AG08395 (cell line): ENCODE data around the gene UTF1.

Source experiments
- DNase-seq: peaks from one replicate; pipeline ENCODE4 v3.0.0; 2012; ENCODE audit warnings: mixed read lengths, low spot score

Gene UTF1

DNA sequence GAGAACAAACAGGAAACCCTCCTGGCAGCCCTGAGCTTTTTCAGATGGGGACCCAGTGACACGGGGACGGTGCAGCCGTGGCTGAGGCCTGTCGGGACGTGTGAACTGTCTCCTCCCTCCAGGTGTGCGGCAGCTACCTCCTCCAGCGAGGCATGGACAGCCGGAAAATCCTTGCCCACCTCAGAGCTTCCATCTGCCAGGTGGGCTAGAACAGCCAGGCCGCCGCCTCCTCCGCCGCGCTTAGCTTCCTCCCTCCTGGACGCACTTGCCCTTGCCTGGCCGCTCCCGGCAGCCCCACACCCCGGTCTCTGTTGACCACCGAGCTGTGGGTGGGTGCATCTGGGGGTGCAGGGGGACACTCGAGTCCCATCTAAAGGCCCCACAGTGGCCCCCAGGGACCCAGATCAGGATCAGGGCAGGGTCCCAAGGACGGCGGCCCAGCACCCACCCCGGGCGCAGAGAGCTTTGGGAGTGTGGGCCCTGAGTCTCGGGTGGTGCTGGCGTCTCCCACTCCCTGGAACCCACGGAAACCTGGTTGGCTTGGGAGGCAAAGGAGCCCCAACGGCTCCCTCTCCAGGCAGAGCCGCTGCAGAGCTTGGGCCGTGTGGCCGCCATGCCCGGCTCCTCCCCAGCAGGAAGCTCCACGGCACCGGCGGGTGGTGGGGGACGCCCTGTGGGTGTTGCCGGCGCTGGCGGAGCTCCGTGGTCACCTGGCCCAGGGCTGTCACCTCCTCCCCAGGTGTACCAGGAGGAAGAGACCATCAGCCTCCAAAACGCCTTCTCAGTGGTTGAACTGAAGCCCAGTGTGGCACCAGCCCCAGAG, 32.9 kb upstream of the UTF1 start:
- DNase-seq: no peak

DNA sequence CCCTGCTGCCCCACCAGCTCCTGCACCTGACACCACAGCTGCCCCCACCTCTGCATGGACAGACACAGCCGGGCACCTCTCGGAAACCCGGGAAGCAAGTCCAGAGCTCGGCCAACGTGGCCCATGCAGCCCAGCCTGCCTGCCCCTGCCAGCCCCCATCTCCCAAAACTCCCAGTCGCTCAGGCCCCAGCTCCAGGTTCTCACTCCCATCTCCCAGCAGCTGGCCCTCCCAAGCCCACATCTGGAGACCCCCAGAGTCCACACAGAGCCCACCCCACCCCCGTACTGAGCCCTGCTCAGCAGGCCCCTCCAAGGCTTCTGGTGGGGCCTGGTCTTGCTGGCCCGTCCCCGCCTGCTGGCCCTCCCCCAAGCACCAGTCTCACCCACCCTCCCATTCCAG, 32.2 kb upstream of the UTF1 start:
- no peak for DNase-seq

DNA sequence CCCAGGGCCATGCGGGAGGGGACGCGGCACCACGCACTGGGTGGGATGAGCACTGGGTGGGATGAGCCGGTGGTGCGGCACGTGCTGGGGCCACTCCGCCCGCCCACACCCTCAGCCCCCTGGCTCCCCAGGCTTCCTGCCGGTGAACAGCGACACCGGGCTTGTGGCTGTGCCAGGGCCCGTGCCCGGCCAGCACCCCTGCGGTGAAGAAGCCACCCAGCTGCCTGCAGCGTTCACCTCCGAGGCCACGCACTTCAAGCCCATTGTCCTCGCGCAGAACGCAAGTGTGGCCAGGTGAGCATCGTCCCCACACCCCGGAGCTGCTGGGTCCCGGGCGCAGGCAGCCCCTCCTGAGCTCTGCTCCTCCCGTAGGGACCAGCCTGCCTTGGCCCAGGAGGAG, 31.8 kb upstream of the UTF1 start:
- DNase-seq: no peak

DNA sequence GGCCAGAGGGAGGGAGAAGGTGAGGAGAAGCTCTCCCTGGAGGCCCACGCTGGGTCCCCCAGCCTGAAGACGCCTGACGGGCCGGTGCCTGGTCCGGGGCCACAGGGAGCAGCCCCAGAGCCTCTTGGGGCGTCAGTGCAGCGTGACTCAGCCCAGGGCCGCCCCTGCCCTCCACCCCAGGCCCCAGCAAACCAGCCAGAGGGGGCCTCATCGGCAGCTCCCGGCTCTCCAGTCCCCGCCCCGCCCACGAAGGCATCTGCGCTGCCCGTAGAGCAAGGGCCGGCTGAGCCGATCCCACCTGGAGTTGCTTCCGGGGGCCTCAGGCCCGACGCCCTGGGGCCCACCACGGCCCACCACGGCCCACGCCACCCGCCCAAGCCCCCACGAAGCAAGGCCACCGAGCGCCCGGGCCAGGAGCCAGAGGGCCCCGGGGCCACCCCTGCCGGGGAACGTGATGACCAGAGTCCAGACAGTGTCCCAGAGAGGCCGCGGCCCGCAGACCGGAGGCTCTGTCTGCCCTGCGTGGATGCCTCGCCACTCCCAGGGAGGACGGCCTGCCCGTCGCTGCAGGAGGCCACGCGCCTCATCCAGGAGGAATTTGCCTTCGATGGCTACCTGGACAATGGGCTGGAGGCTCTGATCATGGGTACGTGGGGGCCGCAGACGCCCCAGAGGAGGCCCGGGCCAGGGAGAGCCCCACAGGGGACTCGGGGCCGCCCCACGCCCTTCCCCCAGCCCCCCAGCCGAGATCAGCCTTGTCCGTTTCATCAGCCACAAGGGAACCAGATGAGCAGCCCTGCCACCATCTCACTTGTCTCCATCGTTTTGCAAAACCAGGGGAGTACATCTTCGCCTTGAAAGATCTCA, 31.2 kb upstream of the UTF1 start:
- no peak for DNase-seq

DNA sequence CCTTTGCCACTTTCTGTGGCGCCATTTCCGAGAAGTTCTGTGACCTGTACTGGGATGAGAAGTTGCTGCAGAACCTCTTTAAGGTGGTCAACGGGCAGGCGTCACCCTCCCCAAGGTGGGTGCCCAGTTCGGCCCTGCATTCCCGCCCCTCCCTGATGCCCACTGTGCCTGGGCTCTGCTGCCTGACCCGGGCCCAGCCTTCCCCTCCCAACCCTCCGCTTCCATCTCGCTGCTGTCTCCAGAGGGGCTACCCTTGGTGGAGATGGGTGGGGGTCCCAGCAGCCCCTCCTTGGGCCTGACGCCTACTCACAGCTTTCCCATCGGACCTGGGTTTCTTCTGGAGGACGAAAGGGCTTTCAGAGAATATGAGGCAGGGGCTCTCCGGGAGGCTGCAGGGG, 30.5 kb upstream of the UTF1 start:
- DNase-seq: no peak

DNA sequence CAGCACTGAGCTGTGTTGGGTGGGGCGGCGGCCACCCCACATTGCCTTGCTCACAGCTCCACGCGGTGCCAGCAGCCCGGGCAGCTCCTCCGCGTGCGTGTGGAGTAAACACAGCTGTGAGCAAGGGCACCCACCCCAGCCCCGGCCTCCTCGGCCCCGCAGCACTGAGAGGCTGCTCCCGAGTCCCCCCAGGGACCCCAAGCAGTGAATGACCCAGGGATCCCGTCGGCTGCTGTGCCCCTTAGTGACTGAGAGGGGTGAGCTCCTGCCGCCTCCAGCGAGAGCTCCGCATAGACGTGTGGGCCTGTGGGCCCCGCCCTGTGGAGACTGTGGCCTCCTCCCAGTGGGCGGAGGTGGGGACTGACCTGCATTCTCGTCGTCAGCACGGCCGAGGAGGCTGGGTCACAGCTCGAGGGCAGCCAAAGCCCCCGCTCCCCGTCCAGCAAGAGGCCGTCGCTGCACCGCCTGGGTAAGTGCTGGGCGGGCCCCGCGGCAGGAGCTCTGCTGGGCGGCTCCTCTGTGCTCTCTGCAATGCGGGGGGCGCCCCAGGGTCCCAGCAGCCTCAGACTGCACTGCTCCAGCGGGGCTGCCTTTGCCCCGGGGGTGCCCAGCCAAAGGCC, 29.9 kb upstream of the UTF1 start:
- DNase-seq: no peak

DNA sequence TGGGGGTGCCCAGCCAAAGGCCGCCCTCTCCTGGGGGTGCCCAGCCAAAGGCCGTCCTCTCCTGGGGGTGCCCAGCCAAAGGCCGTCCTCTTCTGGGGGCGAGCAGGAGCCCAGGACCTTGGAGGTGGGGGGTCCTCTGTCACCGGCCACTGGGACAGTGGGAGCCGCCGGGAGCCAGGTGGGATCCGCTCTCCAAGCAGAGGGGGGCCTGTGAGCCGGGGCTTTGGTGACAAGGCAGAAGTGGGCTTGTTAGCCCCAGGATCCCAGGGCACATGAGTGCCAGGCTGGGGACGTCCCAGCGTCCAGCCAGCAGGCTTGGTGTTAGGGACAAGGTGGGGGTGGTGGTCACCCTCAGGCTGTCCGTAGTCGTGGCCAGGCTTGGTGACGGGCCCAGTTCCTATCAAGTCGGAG, 29.4 kb upstream of the UTF1 start:
- no peak for DNase-seq

DNA sequence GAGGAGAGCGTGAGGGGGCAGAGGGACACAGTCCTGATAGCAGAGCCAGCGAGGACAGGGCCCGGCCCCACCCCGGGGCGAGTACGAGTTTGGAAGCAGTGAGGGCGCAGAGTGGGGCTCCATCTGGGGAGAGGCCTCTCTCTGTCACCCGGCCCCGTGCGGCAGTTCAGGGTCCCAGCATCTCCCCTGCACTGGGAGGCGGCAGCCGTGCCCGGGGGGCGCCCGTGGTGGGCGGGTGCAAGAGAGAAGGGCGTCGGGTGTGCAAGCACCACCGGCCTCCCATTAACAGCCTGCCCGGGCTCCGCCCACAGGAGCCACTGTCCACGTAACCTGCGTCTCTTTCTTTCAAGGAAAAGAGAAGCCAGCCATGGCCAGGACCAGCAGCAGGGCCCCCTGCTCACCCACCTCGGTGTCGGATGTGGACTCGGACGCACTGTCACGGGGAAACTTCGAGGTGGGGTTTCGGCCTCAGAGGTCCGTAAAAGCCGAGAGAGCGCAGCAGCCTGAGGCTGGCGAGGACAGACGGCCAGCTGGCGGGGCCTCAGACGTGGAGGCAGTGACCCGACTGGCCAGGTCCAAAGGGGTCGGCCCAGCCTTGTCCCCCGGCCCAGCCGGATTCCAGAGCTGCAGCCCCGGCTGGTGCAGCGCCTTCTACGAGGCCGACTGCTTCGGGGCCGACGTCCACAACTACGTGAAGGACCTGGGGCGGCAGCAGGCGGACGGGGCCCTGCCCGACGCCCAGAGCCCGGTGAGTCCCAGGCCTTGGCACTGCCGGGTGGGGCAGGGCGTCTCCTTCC, 28.7 kb upstream of the UTF1 start:
- no peak for DNase-seq

DNA sequence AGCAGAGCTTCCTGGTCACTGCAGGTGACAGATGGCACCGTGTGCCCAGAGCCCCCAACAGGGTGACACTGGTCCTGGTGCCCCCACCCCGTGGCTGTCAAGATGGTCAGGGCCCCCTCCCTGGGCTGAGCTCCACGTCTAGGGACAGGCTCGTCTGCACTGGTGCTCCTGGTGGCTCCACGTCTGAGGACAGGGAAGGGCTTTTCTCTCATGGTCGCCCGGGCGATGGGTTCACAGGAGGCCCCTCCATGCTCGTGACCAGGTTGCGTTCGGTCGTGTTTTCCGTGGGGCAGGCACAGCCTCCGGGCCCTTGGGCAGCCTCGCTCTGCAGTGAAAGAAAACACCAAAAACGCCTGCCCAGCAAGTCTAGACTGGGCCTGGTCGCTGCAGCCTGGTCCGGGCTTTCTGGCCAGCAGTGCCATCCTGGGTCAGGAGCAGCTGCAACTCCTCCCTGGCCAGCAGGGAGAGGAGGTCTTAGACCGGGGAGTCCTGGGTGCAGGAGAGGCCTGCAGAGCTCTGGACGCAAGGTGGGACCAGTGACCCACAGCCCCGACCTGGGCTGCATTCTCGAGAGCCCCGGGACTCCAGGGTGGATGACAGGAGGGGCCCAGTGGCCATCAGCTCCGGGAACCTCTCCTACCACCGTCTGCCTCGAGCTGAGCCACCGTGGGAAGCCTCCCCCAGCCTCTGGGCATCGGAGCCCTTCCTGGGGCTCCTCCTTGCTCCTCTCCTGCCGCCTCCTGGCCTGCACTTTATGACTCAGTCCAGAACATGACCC, 27.9 kb upstream of the UTF1 start:
- DNase-seq: no peak

DNA sequence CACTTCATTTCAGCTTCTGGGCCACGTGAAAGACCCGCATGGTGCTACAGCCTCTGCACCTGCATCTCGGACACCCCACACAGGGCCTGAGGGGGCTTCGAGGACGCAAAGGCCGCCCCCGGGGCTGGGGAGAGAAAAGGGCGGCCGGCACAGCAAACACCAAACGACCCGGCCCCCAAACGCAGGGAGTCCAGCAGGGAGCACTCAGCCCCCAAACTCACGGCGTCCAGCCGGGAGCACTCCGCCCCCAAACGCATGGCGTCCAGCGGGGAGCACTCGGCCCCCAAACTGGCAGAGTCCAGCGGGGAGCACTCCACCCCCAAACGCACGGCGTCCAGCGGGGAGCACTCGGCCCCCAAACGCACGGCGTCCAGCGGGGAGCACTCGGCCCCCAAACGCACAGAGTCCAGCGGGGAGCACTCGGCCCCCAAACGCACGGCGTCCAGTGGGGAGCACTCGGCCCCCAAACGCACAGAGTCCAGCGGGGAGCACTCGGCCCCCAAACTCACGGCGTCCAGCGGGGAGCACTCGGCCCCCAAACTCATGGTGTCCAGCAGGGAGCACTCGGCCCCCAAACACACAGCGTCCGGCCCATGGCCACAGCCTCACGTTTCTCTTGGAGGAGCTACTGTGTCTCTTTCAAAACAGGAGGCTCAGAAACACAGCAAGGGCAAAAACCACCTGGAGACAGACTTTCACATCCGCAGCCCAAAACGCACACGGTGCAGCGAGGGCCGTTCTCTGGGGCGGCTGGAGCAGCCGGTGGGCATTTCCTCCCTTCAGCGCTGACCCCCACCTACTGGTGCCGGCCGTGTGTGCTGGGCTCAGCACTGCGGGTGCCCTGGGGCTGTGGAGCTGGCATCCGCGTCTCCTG, 27.0 kb upstream of the UTF1 start:
- no peak for DNase-seq

DNA sequence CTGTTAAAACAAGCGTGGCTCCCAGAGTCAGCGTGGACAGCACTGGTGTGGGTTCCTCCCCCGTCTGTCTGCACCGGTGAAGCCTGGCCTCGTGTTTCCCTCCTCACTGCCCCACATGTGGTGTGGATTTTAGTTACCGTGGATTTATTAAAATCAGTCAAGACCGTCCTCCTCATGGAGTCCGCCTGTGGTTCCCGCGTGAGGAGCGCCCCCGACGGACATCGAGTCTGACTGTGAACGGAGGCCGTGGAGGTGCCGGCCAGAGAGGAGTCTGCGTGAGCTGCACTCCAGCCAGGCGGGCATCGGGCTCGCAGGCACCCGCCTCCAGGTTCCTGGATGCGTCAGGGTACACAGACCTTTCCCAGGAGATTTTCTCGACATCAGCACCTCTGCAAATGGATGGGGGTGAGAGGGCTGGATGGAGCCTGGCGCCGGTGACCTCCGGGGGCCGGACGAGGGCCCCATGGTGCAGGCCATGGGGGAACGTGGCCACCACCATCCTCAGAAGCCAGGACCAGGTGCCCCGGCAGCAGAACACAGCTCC, 26.3 kb upstream of the UTF1 start:
- DNase-seq: no peak

DNA sequence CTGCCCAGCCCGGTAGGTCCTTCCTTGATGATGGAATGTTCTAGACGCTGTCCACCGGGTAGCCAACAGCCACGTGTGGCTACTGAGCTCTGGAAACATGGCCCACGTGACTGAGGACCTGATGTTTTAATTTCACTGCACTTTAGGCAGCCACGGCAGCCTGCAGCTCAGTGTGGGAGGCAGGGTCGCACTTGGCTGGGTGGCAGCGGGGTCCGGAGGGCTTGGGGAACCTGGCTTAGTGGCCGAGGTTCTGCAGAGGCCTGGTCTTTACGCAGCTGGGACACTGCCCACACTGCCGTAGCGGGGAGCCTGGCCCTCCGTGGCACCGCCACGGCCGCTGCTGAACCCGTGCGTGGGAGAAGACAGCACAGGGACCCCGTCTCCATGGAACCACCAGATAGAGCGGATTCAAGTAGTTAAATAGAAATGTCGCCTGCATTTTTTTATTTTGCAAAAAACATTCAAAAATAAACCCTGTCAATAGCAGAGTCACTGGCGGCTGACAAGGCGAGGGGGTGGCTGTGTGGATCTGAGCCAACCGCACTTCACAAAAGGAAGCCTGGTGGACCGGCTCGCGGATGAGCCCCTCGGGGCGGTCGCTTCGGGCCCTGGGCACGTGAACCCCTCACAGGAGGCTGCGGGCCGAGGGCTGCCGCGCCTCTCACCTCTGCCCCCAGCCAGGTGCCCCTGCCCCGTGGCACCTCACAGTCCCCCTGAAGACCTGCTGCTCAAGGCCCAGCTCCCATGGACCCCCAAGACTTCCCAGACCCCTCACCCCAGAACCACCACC, 25.6 kb upstream of the UTF1 start:
- DNase-seq: no peak

DNA sequence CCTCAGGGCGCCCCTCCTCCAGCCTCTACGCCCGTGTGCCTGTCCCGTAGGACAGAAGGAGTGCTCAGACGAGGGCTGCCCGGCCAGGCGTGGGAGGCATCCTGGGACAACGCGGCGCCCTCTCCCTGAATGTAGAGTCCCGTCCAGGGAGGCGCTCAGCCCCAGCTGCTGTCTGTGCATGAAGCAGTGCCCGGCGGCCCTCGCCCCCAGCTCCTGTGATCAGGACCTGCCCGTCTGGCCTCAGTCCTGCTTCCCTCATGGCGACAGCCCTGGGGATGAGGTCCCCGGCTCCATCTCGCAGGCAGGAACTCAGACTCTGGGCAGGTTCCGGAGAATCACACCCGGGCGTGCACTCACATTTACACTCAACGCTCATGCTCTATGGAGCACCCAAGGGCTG, 24.9 kb upstream of the UTF1 start:
- DNase-seq: no peak

DNA sequence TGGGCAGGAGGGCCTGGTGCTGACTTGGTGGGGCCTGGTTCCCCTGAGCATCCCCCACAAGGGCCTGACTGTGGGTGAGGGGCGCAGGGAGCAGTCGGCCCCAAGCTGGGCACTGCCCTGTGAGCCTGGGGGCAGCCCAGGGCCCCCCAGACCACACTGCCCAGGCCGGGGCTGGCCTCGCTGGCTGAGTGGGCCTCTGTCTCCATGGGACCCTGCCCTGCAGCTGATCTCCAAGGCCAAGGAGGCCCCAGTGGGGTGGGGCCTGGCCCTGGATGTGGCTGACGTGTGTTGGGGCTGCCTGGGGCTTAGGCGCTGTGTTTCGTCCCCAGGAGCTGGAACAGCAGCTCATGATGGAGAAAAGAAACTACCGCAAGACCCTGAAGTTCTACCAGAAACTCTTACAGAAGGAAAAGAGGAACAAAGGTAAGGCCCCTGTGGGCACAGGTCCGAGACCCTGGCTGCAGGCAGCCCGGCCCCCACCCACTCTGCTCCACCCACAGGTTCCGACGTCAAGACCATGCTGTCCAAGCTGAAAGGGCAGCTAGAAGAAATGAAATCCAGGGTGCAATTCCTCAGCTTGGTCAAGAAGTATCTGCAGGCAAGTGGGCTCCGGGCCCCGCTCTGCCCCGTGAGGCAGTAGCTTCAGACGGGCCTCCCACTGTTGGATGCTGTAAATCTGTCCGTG, 23.5 kb upstream of the UTF1 start:
- DNase-seq: no peak

DNA sequence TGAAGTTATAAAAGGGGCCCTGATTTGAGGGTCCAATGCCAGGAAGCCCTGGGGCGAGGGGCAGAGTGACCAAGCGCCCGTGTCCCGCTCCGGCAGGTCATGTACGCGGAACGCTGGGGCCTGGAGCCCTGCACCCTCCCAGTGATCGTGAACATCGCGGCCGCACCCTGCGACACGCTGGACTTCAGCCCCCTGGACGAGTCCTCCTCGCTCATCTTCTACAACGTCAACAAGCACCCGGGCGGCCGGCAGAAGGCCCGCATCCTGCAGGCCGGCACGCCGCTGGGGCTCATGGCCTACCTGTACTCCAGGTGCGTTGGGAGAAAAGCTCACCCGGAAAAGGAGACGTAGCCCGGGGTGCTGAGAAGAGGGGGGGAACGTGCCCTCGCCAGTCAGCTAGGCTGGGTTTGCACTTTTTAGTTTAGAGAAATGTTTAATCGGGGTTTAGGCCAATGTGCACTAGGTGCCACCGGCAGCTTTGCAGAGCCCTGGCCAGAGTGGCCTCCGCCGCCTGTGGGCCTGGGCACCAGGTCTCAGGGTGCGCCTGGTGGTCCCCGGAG, 22.9 kb upstream of the UTF1 start:
- DNase-seq: no peak

DNA sequence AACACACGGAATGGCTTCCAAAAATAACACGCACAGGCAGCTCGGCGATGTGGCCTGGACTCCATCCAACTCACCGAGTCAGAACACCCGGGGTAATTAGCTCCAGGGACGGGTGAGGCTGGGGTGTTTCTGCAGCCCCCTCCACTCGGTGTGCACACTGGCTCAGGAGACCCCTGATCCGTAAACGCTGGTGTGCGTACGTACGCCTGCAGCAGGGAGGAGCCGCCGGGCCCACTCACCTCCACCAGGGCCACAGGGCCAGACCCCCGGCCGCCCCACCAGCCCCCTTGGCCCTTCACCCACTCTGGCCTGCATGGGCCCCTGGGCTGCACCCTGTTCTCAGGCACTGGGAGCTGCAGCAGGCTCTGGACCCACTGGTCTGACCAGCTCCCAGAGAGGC, 22.4 kb upstream of the UTF1 start:
- DNase-seq: no peak

DNA sequence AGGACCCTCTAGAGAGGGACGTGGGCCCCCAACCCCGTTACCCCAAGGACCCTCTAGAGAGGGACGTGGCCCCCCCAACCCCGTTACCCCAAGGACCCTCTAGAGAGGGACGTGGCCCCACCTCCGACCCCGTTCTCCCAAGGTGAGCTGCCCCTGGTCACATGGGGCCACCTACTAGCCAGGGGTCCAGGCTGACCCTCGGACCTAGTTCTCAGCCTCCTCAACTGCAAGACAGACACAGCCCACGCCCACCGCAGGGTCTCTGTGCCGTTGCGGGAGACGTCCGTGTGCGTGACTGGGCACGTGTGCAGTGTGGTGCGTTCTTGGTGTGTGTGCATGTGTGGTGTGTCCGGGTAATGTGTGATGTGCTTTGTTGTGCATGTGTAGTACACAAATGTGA, 21.6 kb upstream of the UTF1 start:
- DNase-seq: no peak

DNA sequence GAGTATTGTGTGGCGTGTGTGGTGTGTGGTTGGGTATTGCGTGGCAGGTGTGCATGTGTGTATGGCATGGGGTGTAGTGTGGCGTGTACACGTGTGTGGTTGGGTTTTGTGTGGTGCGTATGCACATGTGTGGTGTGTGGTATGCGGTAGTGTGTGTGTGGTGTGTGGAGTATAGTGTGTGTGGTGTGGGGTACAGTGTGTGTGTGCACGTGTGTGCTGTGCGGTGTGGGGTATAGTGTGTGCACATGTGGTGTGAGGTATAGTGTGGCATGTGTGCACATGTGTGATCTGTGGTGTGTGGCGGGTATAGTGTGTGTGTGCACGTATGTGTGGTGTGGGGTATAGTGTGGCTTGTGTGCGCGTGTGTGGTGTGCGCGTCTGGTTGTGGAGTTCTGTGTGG, 20.9 kb upstream of the UTF1 start:
- DNase-seq: no peak
